Measurements from ENCODE around the gene PRKN. TPM values are rescaled to one million over a fixed set of nuclear protein-coding genes. Genes with fewer than 3 reads are reported as not detected.

PRKN gene
- total and polyA plus RNA-seq, 9 of the 15 experiments (the other 6 are each of a cell fraction or from before 2014, with no cell fraction given), result 0.03 to 0.96 (median 0.15) TPM; not detected in 2

DNA sequence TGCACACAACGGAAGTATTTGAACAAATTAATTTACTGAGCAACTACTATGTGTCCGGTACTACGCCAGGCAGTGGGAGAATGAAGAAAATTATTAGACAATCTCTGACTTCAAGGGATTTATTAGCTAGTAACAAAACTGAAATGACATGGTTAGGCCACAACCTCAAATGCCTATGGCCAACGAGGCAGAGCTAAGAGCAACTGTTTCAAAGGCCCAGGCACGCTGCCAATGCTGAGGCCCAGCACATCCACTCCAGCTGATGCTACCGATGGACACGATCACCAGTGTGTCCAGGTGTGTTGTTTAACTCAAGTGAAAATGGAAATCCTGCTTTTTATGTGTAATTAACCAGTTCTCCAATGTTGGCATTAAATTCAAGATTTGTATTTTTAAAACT lies 420.9 kb downstream of the PRKN start:
- BruUV-seq (replicated peaks), result no TSS peak
- Histone ChIP-seq H3K9me3 (replicated peaks; ENCODE audit: control insufficient read depth, insufficient read depth, low read depth, low read length) (no peaks in the 10 kb centered on the region), H3K9ac (ENCODE audit: insufficient read depth in 1 of 2, low read depth in 2 of 2, low read length in 2 of 2) (no peak overlapping the region), H3K79me2 (ENCODE audit: control insufficient read depth, insufficient read depth, low read length) (no peaks in the 10 kb centered on the region), H3K36me3 (ENCODE audit: control insufficient read depth, insufficient read depth, low read length) (no peaks in the 10 kb centered on the region), H2AFZ (ENCODE audit: low read depth, low read length) (no peak overlapping the region), H3K27me3 (ENCODE audit: control insufficient read depth in 2 of 2, insufficient read depth in 2 of 2, low read length in 2 of 2) (no peaks in the 10 kb centered on the region), H3K4me3 (no peak overlapping the region), H3K9me1 (ENCODE audit: control insufficient read depth, insufficient read depth, low read length) (no peaks in the 10 kb centered on the region), H3K27ac (ENCODE audit: extremely low read depth, low read depth, low read length) (no peak overlapping the region), H3K4me1 (replicated peaks in 1 of 2; ENCODE audit: control insufficient read depth in 2 of 2, insufficient read depth in 2 of 2, low read length in 2 of 2) (no peaks in the 10 kb centered on the region), H4K20me1 (replicated peaks; ENCODE audit: control insufficient read depth, insufficient read depth, low read length) (no peaks in the 10 kb centered on the region), H3K4me2 (ENCODE audit: insufficient read depth, low read length) (no peak overlapping the region)
- WGBS (ENCODE audit: insufficient coverage, low coverage, missing lambda C conversion rate), result 2% methylated on average over 7 of the region's 7 CpGs
- ATAC-seq (no peak), DNase-seq (ENCODE audit: extremely low read depth in 1 of 4, low spot score in 3 of 4) (no peak), FAIRE-seq (no peak)
- CTCF ChIA-PET (ENCODE audit: low intra/inter-chr PET ratio), result no interaction called here
- intact Hi-C loops (cut with micrococcal nuclease) (no loop called here), in situ Hi-C loops (cut with MboI) (no loop called here)
- TF ChIP-seq ZBED1 (IDR thresholded peaks at IDR 0.05), result no peak
- TF ChIP-seq SFPQ (IDR thresholded peaks at IDR 0.05; ENCODE audit: low read depth, low read length), result no peak
- TF ChIP-seq DMBX1 (CRISPR knock-in tag; IDR thresholded peaks at IDR 0.05; ENCODE audit: borderline replicate concordance), result no peak
- TF ChIP-seq MCM7 (IDR thresholded peaks at IDR 0.05), result no peak
- no peak for TF ChIP-seq LCOR (CRISPR knock-in tag; IDR thresholded peaks at IDR 0.05)
- TF ChIP-seq YBX1 (IDR thresholded peaks at IDR 0.05), result no peak
- no peak for TF ChIP-seq HDGF (IDR thresholded peaks at IDR 0.05)
- no peak for TF ChIP-seq GABPB2 (CRISPR knock-in tag; conservative IDR thresholded peaks at IDR 0.05)
- TF ChIP-seq HCFC1 (IDR thresholded peaks at IDR 0.05; ENCODE audit: low read depth, low read length), result no peak
- no peak for TF ChIP-seq GATAD2B (IDR thresholded peaks at IDR 0.05; ENCODE audit: borderline replicate concordance)
- TF ChIP-seq ZKSCAN3 (CRISPR knock-in tag; IDR thresholded peaks at IDR 0.05), result no peak
- TF ChIP-seq ZC3H11A (IDR thresholded peaks at IDR 0.05; ENCODE audit: low read depth, low read length), result no peak
- TF ChIP-seq GTF2E2 (tag; IDR thresholded peaks at IDR 0.05), result no peak
- POLR2A ChIA-PET, result no interaction called here
